Epidermal melanocyte (primary cell): ENCODE measurements around the gene TIRAP.

Experiments used
- DNase-seq: peaks from one replicate; pipeline ENCODE4 v3.0.0; 2011; ENCODE audit warnings: low spot score; ENCODE audit not compliant: insufficient read length

TIRAP gene

DNA sequence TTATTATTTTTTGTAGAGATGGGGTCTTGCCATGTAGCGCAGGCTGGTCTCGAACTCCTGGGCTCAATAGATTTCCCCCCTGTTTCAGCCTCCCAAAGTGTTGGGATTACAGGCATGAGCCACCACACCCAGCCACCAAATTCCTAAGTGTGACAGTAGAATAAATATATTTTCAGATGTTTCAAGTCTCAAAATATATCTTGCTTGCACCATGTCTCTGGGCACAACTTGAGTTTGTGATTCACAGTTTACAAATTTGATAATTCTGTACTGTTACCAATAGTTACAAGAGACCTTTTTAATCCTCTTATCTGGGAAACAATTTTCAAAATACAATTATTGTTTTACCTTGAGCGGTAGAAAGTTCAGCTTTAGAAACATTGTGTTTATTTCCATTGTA is 40.1 kb downstream of the TIRAP start:
- DNase-seq, result no peak

DNA sequence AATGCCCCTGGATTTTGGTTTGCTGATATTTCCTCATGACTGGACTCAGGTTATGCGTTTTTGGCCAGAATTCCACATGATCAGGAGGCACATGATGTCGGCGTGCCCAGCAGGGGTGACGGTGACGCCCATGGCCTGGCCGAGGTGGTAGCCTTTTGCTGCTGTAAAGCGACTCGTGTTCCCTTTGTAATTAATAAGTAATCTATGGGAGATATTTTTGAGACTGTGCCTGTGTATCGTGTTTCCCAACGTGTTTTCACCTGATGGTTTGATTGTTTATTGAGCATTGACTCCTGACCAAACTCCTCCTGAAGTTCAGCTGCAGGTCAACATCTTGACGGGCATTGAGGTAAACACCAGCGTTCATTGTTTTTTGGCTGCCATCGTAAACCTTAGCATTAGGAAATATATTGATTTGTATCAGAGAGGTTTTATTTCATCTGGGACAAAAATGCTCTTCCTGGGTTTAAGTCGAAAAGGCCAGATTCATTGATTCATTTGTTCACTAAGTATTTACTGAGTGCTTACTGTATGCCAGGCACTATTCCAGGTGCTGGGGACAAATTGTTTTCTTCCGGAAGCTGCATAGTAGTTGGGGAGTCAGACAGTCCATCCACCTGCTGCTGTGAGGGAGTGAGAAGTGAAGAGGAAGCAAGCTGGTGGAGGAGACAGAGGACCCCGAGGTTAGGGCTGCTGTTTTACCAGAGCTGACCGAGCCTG is 44.5 kb downstream of the TIRAP start:
- no peak for DNase-seq

DNA sequence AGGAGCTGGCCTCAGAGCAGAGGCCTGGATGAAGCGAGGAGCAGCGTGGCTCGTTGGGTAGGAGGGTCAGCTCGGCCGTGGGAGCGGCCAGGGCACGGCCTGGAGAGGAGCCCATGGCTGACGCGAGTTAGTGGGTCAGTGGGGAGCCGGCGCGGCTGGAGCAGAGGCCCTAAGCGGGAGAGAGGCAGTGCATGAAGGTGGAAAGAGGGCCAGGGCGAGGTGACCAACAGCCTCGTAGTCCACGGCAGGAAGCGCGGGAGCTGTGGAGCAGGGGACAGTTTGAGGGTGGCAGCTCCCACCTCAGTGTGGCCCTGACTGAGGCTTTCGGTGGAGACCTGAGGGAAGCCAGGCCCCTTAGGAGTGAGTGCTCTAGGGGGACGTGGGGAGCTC is 45.1 kb downstream of the TIRAP start:
- DNase-seq, result no peak

- DNase-seq, result no peak
Measured at GRCh38 chr11:126328444-126328843, 45.6 kb downstream of the TIRAP start.

DNA sequence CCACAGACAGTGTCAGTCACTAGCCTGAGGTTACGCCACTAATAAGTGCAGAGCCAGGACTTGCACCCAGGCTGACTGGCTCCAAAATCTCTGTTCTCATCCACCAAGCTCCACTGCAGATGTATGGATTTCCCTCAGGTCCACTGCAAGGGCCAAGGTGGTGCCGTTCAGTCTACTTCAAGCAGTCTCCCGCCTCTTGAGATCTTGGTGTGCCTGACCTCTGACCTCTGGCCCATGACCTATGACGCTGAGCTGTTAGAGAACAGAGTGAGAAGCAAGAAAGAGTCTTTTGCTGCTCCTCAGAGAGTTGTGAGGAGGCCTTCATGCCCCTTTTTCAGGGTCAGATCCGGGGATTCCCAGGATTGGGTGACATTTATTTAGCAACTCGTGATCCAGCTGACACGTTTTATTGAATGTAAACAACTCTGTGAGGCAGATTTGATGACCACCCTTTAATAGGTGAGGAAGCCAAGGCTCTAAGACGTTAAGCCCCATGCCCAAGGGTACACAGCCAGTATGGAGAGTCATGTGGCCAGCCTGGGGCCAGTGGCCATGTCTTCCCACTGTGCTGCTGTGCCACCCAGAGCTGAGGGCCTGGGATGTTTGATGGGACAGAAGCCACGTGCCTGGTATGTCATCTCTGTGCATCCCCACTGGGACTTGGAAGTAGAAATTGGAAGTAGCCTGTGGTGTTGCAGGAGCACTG is 46.2 kb downstream of the TIRAP start:
- no peak for DNase-seq

DNA sequence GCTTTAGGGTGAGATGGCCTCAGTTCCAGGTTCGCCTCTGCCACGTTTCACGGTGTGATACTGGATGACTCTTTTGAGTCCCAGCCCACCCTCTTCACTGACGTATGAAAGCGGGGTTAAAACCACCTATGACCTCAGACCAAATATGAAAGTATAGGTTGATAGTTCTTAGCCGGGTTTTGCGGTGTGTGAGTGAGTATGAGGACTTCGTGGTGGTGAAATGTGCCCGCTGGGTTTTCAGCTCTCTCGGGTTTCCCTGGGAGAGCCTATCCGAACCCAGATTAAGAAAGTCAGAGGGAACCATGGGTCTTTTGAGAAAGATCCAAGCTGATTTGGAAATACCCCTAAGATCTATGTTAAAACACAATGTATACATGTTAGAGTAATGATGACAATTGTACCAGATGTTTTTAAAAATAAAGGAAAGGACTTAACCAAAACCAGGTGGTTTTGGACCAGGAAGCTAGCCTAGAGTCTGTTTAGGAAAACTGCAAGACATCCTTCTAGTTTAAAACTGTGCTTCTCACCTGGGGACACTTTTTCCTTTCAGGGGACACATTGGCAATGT is 46.8 kb downstream of the TIRAP start:
- no peak for DNase-seq

DNA sequence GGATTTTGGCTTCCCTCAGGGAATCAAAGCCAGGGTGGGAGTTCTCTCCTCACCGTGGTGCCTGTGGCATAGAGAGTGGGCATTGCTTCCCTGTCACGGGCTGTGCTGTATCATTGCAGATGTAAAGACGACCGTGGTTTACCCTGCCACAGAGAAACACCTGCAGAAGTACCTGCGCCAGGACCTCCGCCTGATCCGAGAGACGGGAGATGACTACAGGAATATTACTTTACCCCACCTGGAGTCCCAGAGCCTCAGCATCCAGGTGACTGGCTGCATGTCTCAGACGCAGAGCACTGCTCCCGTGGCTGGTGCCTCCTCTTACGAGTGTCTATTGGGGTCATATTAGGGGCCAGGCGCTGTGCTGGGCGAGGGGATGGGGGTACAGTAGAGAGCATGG is 48.4 kb downstream of the TIRAP start:
- no peak for DNase-seq

DNA sequence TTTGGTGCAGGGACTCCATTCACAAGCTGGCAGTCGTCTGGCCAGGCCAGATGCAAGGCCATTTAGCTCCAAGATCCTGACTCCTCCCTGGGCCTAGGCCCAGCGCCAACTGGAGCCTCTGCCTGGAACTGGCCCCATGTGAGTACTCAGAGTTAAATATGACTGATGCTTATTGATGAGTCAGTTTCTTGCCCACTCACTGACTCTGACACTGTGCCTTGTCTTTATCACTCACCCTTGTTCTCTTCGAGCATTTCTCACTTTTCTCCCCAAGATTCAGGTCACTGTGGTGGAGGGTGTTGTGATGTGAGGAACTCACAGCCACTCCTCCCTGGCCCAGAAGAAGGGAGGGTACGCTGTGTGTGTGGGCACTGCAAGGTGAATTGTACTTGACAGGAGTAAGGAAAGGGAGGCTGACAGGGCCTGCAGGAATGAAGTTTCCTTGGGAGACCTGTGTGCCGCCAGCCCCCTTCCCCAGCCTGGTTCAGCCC is 49.4 kb downstream of the TIRAP start:
- peak; percentile 65 for DNase-seq

DNA sequence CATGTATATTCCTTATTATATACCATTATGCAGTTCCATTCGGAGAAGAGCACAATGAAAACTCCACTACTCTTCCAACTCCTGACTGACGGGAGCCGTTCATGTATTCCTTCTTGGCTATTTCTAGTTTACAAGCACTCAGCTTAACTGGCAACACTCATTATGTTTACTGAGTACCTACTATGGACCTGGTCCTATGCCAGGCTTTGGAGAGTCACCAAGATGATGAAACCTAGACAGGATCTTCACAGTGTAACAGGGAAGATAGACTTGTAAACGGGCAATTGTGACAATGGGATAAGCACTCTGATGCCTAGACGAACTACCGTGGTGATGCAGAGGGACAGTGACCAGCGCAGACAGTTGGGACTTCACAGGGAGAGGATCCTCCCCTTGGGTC is 50.2 kb downstream of the TIRAP start:
- no peak for DNase-seq

DNA sequence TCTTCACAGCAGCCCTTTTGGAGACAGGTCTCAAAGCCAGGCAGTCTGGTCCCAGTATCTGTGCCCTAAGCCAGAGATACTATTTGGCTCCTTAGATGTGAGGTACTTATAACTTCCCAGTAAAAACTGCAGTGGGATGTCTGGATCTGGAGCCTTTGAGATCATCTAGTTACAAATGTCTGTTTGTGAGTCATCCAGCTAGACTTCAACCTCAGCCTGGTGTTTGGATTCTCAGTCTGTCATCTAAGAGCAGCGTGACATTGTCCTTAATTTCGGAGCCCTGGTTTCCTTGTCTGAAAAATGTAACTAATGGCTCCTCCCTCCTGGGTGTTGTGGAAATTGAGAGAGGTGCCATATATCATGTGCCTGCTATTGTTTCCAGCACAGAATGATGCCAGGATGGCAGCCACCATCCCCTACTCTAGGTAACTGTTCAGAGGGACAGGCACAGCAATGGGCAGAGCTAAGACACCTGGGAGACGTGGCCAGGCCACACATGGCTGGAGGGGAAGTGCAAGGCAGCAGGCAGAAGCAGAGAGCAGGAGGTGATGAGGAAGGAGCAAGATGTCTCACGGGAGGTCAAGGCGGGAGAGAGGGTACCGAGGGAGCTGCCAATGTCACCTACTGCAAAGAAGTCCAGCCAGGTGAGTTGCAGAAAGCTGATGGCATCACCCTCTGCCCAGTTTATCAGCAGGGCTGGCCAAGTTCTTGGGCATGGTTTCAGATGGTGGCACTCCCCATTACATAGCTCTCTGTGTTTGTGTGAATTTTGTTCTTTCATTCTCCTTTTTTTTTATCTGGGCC is 52.0 kb downstream of the TIRAP start:
- no peak for DNase-seq

- DNase-seq, result no peak
Measured at GRCh38 chr11:126335463-126335760, 52.5 kb downstream of the TIRAP start.

DNA sequence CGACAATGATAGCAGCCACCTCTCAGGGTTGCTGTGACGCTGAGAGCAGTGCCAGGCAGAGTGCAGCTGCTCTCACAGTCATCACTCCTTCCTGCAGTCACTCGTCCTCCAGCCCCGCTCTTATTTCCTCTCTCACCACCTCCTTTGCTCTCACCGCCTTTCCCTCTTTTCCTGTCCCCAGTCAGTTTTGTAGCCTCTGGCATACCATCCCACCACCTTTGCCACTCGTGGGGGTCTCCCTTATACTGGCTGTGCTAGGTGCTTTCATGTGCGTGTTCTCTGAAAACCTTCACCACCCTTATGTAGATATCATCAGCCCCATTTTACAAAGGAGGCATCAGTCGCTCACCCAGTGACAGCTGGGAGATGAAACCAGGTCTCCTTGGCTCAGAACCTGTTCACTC is 53.2 kb downstream of the TIRAP start:
- no peak for DNase-seq

DNA sequence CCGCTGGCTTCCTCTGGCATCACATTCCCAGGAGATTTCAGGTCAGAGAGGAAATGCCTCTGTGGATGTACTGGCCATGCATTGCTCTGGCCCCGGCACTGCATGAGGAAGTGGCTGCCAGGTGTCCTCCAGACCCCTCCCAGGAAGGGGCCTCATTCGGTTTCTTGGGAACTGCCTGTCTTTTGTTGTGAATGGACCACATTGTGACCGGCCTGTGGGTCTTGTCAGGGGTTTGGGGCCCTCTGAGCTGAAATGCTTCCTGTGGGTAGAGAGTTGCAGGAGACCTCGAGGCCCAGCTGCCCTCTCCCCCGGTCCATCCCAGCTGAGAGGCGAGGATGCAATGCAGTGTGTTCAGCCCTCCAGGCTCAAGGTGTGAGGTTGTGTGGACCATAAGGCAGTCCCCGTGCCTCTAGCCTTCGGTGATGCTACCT is 53.8 kb downstream of the TIRAP start:
- no peak for DNase-seq

- DNase-seq, result no peak
Measured at GRCh38 chr11:126337126-126337473, 54.2 kb downstream of the TIRAP start.

GRCh38 chr11:126337474-126338241 is 54.8 kb downstream of the TIRAP start:
- no peak for DNase-seq

- no peak for DNase-seq
Measured at GRCh38 chr11:126338346-126339055, 55.6 kb downstream of the TIRAP start.

DNA sequence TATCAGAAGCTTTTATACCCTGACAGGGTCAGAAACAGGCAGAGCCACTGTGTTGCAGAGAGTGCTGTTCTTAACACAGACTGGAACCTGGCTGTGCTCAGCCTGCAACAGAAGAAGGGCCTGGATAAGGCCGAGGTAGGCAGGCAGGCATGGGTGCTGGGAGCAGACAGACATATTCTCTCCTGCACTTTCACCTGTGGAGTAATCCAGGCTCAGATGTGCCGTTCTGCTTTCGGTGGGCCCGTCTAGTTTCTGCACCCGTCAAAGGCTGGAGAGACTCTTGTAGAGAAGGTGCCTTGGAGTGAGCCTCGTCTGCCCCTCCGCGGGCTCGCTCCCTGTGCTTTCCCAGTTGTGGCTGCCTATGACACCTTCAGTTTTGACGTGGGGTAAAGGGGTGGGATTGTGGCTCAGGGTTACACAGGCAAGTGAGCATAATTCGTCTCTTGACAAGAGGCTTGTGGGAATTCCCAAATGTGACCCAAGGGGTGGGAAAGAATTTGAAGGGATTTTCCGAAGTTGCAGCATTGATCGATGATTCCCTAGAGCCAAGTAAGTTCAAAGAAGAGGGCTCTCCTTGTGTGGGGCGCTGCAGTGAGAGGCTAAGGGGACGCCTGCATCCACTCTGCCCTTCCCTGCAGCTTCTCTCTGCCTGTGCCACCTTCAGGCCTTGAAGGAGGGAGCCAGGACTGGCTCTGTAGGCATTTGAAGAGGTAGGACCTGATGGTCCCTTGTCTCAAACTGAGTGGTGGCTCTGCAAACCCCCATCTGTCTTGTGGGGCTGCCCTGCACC is 56.4 kb downstream of the TIRAP start:
- no peak for DNase-seq

- no peak for DNase-seq
Measured at GRCh38 chr11:126339863-126340434, 57.1 kb downstream of the TIRAP start.

DNA sequence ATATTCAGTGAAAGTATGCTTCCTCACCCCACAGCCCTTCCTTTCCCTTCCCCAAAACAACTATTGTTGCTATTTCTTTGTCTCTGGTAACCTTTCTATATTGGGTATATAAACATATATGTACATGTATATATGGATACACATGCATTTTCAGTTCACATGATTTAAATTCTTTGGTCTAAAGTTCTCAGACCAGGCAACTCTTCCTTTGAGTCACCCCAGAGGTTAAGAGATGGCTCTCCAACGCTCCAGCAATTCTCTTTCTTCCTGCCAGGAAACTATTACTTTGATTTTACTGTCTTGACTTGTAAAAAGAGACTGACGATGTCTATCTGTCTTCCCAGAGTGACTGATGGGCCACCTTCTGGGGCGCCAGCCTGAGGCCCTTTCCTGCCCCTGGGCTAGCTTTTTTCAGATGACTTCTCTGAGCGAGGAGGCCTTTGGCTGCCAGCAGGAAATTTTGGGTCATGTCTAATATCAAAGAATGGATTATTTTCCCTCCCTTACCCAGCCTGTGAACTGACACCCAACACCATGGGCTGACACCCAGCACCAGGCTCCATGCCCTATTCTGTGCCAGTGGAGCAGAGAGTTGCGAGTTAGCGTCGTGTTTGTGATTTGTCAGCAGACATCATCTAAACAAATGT is 58.2 kb downstream of the TIRAP start:
- no peak for DNase-seq
